IMR-90 (cell line): ENCODE data around the gene RAPGEF2. TPM values are rescaled to one million over a fixed set of nuclear protein-coding genes. Genes with fewer than 3 reads are reported as not detected.

ENCODE experiments used
- ATAC-seq: fragments of 200-7000 bp; cut with Tn5 transposase; 2 replicates; pipeline ENCODE4 v1.9.1; 2020; ENCODE audit warnings: low read depth, mild to moderate bottlenecking, moderate library complexity
- BruUV-seq: library from RNA; stranded (reverse); fragments of 400-500 nt; replicated peaks from 2 replicates; lab custom pipeline; 2021; lab: Mats Ljungman, UMichigan
- CTCF ChIA-PET: fragments of 300-600 bp; formaldehyde crosslinking; extraction: SDS; loops from one replicate; lab custom pipeline; 2021; ENCODE audit warnings: antibody characterized with exemption; lab: Yijun Ruan, JAX
- POLR2A ChIA-PET: fragments of 300-600 bp; sonication (Branson Sonifier 250); formaldehyde crosslinking; loops from one replicate; lab custom pipeline; 2022; ENCODE audit warnings: antibody characterized with exemption; ENCODE audit not compliant: unreplicated experiment; lab: Charles Lee
- DNase-seq: peaks from one replicate; pipeline ENCODE4 v3.0.0; 2013
- H2AFZ ChIP-seq: replicated peaks from 2 replicates; pipeline ENCODE3; 2013; ENCODE audit warnings: low read length, mild to moderate bottlenecking; ENCODE audit not compliant: poor library complexity
- H2AK5ac ChIP-seq: 2 replicates; pipeline ENCODE4 v1.6.1; 2013; ENCODE audit warnings: low read depth, low read length, inconsistent platforms
- H2AK9ac ChIP-seq: replicated peaks from 2 replicates; pipeline ENCODE3; 2013; ENCODE audit warnings: mild to moderate bottlenecking, low read depth, low read length, moderate library complexity; ENCODE audit not compliant: poor library complexity
- H2BK120ac ChIP-seq: 2 replicates; pipeline ENCODE4 v1.6.1; 2013; ENCODE audit warnings: low read depth, low read length, inconsistent platforms
- H2BK15ac ChIP-seq: 3 replicates; pipeline ENCODE4 v1.6.1; 2013; ENCODE audit warnings: low read depth, low read length, inconsistent platforms
- H2BK20ac ChIP-seq: 2 replicates; pipeline ENCODE4 v1.6.1; 2013; ENCODE audit warnings: low read depth, mild to moderate bottlenecking, inconsistent platforms, low read length, moderate library complexity
- H2BK5ac ChIP-seq: 2 replicates; pipeline ENCODE4 v1.6.1; 2013; ENCODE audit warnings: mild to moderate bottlenecking, low read depth, low read length, inconsistent platforms; ENCODE audit not compliant: poor library complexity, severe bottlenecking
- H3K14ac ChIP-seq: replicated peaks from 2 replicates; pipeline ENCODE4 v1.6.1; 2013; ENCODE audit warnings: low read depth, low read length, inconsistent platforms
- H3K18ac ChIP-seq: 2 replicates; pipeline ENCODE4 v1.6.1; 2013; ENCODE audit warnings: low read depth, low read length, control low read depth
- H3K23ac ChIP-seq: 2 replicates; pipeline ENCODE4 v1.6.1; 2013; ENCODE audit warnings: low read depth, low read length, inconsistent platforms
- H3K27ac ChIP-seq: 2 replicates; pipeline ENCODE4 v1.5.1; 2013; ENCODE audit warnings: mild to moderate bottlenecking, control low read depth, low read length; ENCODE audit not compliant: insufficient read depth
- H3K27me3 ChIP-seq: 2 replicates; pipeline ENCODE4 v1.6.1; 2013; ENCODE audit warnings: low read length; ENCODE audit not compliant: control insufficient read depth, insufficient read depth
- H3K36me3 ChIP-seq: 2 replicates; pipeline ENCODE4 v1.6.1; 2013; ENCODE audit warnings: low read length, mixed read lengths; ENCODE audit not compliant: control insufficient read depth, insufficient read depth
- H3K4ac ChIP-seq: 2 replicates; pipeline ENCODE4 v1.6.1; 2013; ENCODE audit warnings: low read depth, low read length, inconsistent platforms
- H3K4me1 ChIP-seq: 2 replicates; pipeline ENCODE4 v1.6.1; 2013; ENCODE audit warnings: low read length, mixed read lengths; ENCODE audit not compliant: control insufficient read depth, insufficient read depth
- H3K4me2 ChIP-seq: 2 replicates; pipeline ENCODE4 v1.6.1; 2013; ENCODE audit warnings: low read depth, mild to moderate bottlenecking, control low read depth, low read length, moderate library complexity
- H3K4me3 ChIP-seq: 2 replicates; pipeline ENCODE4 v1.5.1; 2013; ENCODE audit warnings: low read depth, mild to moderate bottlenecking, control low read depth, low read length, moderate library complexity; ENCODE audit not compliant: insufficient read depth
- H3K56ac ChIP-seq: 2 replicates; pipeline ENCODE4 v1.6.1; 2013; ENCODE audit warnings: low read length, inconsistent platforms; ENCODE audit not compliant: insufficient read depth; ENCODE audit errors: extremely low read depth
- H3K79me1 ChIP-seq, 2 experiments: 2 replicates each; pipeline ENCODE4 v1.6.1; 2013; ENCODE audit warnings: low read length in 2 of 2, inconsistent platforms in 1 of 2, low read depth in 1 of 2
- H3K9ac ChIP-seq: 2 replicates; pipeline ENCODE4 v1.6.1; 2013; ENCODE audit warnings: low read depth, low read length, control low read depth
- H3K9me1 ChIP-seq: 2 replicates; pipeline ENCODE4 v1.6.1; 2013; ENCODE audit warnings: low read length, inconsistent platforms; ENCODE audit not compliant: insufficient read depth
- H3K9me3 ChIP-seq: 2 replicates; pipeline ENCODE4 v1.6.1; 2013; ENCODE audit warnings: low read length; ENCODE audit not compliant: control insufficient read depth, insufficient read depth
- H4K20me1 ChIP-seq: 2 replicates; pipeline ENCODE4 v1.6.1; 2013; ENCODE audit warnings: low read length, inconsistent platforms; ENCODE audit not compliant: insufficient read depth
- H4K5ac ChIP-seq: 2 replicates; pipeline ENCODE4 v1.6.1; 2013; ENCODE audit warnings: mild to moderate bottlenecking, low read depth, low read length, control low read depth
- H4K8ac ChIP-seq, 2 experiments: 2 replicates each; pipeline ENCODE4 v1.6.1; 2013; ENCODE audit warnings: low read depth in 2 of 2, low read length in 2 of 2, control low read depth in 1 of 2, inconsistent platforms in 1 of 2
- H4K91ac ChIP-seq: 2 replicates; pipeline ENCODE4 v1.6.1; 2013; ENCODE audit warnings: low read depth, low read length, inconsistent platforms; ENCODE audit not compliant: insufficient read depth
- BHLHE40 ChIP-seq: fragments of 150-350 bp; IDR thresholded peaks from 2 replicates; pipeline ENCODE4 v1.6.1; 2016; ENCODE audit warnings: mild to moderate bottlenecking, low read depth, low read length
- FOS ChIP-seq: fragments of 150-350 bp; IDR thresholded peaks from 2 replicates; pipeline ENCODE4 v1.6.1; 2016; ENCODE audit warnings: low read depth, low read length
- MAFK ChIP-seq: IDR thresholded peaks from 2 replicates; pipeline ENCODE4 v1.6.1; 2012; ENCODE audit warnings: low read depth, low read length, improper control_type of control experiment
- POLR2A ChIP-seq: IDR thresholded peaks from 2 replicates; pipeline ENCODE4 v1.6.1; 2012; ENCODE audit warnings: mild to moderate bottlenecking, low read depth, low read length
- RAD21 ChIP-seq: IDR thresholded peaks from 2 replicates; pipeline ENCODE4 v1.6.1; 2012; ENCODE audit warnings: low read length, improper control_type of control experiment
- RCOR1 ChIP-seq: IDR thresholded peaks from 2 replicates; pipeline ENCODE4 v1.6.1; 2012; ENCODE audit warnings: mild to moderate bottlenecking, low read length, improper control_type of control experiment; ENCODE audit not compliant: insufficient replicate concordance
- RFX5 ChIP-seq: IDR thresholded peaks from 2 replicates; pipeline ENCODE4 v1.8.0; 2012; ENCODE audit warnings: low read depth, mild to moderate bottlenecking, low read length, moderate library complexity
- dilution Hi-C: fragments of 300-500 bp; cut with HindIII; formaldehyde crosslinking; loops from one replicate; pipeline ENCODE4 v1.14.3; 2018; ENCODE audit warnings: low sequenced_read_pairs; ENCODE audit not compliant: unreplicated experiment
- in situ Hi-C: fragments of 300-500 bp; cut with MboI; formaldehyde crosslinking; loops from 3 replicates; pipeline ENCODE4 v1.14.3; 2019; ENCODE audit warnings: low sequenced_read_pairs, inconsistent platforms, mixed read lengths
- intact Hi-C: fragments of 100-400 bp; cut with micrococcal nuclease; formaldehyde crosslinking; loops from 2 replicates; pipeline ENCODE4 v1.10.0; 2022
- polyA plus RNA-seq, 3 experiments: library from polyadenylated mRNA; depleted of rRNA; stranded (reverse); fragments of >200 nt; gene quantifications; 2 replicates each; pipeline ENCODE4 v1.2.3, GENCODE V29; 2012; ENCODE audit warnings: low replicate concordance in 1 of 3
- total RNA-seq: library from RNA; depleted of rRNA; stranded (reverse); fragments of >200 nt; gene quantifications from 2 replicates; pipeline ENCODE4 v1.2.3, GENCODE V29; 2012
- TF ChIP-seq, protein P1 (sequence below): fragments of 150-350 bp; IDR thresholded peaks from 2 replicates; pipeline ENCODE4 v1.6.1; 2016; ENCODE audit warnings: low read depth, mild to moderate bottlenecking, low read length, moderate library complexity, borderline replicate concordance

The RAPGEF2 gene
- total and polyA plus RNA-seq, 2 of the 4 experiments (the other 2 are of a cell fraction), result 27.6 to 109 TPM

- H2BK20ac ChIP-seq, result no peak overlapping the region
- no peak overlapping the region for H3K18ac ChIP-seq
- no peaks in the 10 kb centered on the region; the same call in 1 of the 2 replicates for H3K36me3 ChIP-seq
- no peak overlapping the region for H2AFZ ChIP-seq
- no peaks in the 10 kb centered on the region for H3K9me1 ChIP-seq
- H2AK5ac ChIP-seq, result no peak overlapping the region
- H3K9ac ChIP-seq, result no peak overlapping the region
- no peak overlapping the region for H3K4me2 ChIP-seq
- no peak overlapping the region for H2BK120ac ChIP-seq
- H3K23ac ChIP-seq, result no peak overlapping the region
- H3K4me3 ChIP-seq, result no peak overlapping the region
- no peak overlapping the region for H3K14ac ChIP-seq
- in situ Hi-C loops, result no loop called here
- no peak overlapping the region for H2AK9ac ChIP-seq
- no peaks in the 10 kb centered on the region for H3K4me1 ChIP-seq
- no peaks in the 10 kb centered on the region for H3K27me3 ChIP-seq
- no peaks in the 10 kb centered on the region for H3K9me3 ChIP-seq
- CTCF ChIA-PET, result interaction anchor here (0.6 kb wide), 1 partner anchor 922 kb away, joined by 5 read pairs; no protein-coding TSS in a partner anchor
- H4K20me1 ChIP-seq, result no peaks in the 10 kb centered on the region
- no peak overlapping the region for H3K56ac ChIP-seq
- H4K91ac ChIP-seq, result no peak overlapping the region
- TF ChIP-seq, protein P1, sequence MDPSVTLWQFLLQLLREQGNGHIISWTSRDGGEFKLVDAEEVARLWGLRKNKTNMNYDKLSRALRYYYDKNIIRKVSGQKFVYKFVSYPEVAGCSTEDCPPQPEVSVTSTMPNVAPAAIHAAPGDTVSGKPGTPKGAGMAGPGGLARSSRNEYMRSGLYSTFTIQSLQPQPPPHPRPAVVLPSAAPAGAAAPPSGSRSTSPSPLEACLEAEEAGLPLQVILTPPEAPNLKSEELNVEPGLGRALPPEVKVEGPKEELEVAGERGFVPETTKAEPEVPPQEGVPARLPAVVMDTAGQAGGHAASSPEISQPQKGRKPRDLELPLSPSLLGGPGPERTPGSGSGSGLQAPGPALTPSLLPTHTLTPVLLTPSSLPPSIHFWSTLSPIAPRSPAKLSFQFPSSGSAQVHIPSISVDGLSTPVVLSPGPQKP, result no peak
- no peak for TF ChIP-seq RFX5
- no peak for TF ChIP-seq RAD21
- TF ChIP-seq BHLHE40, result no peak
- no peak for TF ChIP-seq MAFK
- no peak for TF ChIP-seq RCOR1
- TF ChIP-seq FOS, result no peak
- no peak for TF ChIP-seq POLR2A
- no peak for ATAC-seq
- intact Hi-C loops, result no loop called here
- no peak overlapping the region for H4K8ac ChIP-seq
- dilution Hi-C loops, result no loop called here
- H3K4ac ChIP-seq, result no peak overlapping the region
- peaks cover 11 to 21% of the 10 kb centered on the region in 2 experiments; a peak in 3 of 4 replicates for H3K79me1 ChIP-seq
- no peak overlapping the region for H3K27ac ChIP-seq
- H2BK5ac ChIP-seq, result no peak overlapping the region
- no peak overlapping the region for H4K5ac ChIP-seq
- no TSS peak for BruUV-seq
- no peak for DNase-seq
- POLR2A ChIA-PET, result no interaction called here
- no peak overlapping the region for H2BK15ac ChIP-seq
These were observed 139.5 kb downstream of the RAPGEF2 start for GRCh38 chr4:159242427-159242826.
